Astrocyte (in vitro differentiated cells and primary cell): ENCODE measurements around the gene DNAJC19. TPM values are rescaled to one million over a fixed set of nuclear protein-coding genes. Genes with fewer than 3 reads are reported as not detected.
"Not testable (repeated sequence)": the region's sequence is repeated elsewhere in the genome, so short reads cannot be mapped to it uniquely, and the experiment has no call there.

ENCODE experiments used
- DNase-seq: peaks from one replicate; pipeline ENCODE4 v3.0.0-alpha.2; 2010; ENCODE audit warnings: low read depth
- FAIRE-seq: peaks from 2 replicates; lab custom pipeline; 2011; peaks lifted over from hg19 to GRCh38; lab: Jason Lieb, UNC
- H2AFZ ChIP-seq: 2 replicates; pipeline ENCODE4 v1.6.0; 2012; ENCODE audit warnings: low read depth, low read length, inconsistent platforms
- H3K27ac ChIP-seq: 2 replicates; pipeline ENCODE4 v1.5.1; 2011; ENCODE audit warnings: low read depth, low read length, inconsistent platforms
- H3K27me3 ChIP-seq: 2 replicates; pipeline ENCODE4 v1.6.0; 2011; ENCODE audit warnings: low read length, inconsistent platforms; ENCODE audit not compliant: insufficient read depth
- H3K36me3 ChIP-seq: 2 replicates; pipeline ENCODE4 v1.5.1; 2011; ENCODE audit warnings: low read length, inconsistent platforms; ENCODE audit not compliant: insufficient read depth
- H3K4me1 ChIP-seq: 2 replicates; pipeline ENCODE4 v1.5.1; 2011; ENCODE audit warnings: low read length, inconsistent platforms; ENCODE audit not compliant: insufficient read depth
- H3K4me2 ChIP-seq: 2 replicates; pipeline ENCODE4 v1.6.0; 2012; ENCODE audit warnings: low read length, inconsistent platforms
- H3K4me3 ChIP-seq: 2 replicates; pipeline ENCODE4 v1.5.1; 2011; ENCODE audit warnings: low read depth, mild to moderate bottlenecking, low read length, inconsistent platforms; ENCODE audit not compliant: insufficient read depth
- H3K79me2 ChIP-seq: 2 replicates; pipeline ENCODE4 v1.6.0; 2012; ENCODE audit warnings: mild to moderate bottlenecking, low read length, inconsistent platforms; ENCODE audit not compliant: insufficient read depth
- H3K9ac ChIP-seq: 2 replicates; pipeline ENCODE4 v1.6.0; 2012; ENCODE audit warnings: mild to moderate bottlenecking, low read length, inconsistent platforms
- H3K9me3 ChIP-seq: 2 replicates; pipeline ENCODE4 v1.5.1; 2012; ENCODE audit warnings: low read depth, mild to moderate bottlenecking, low read length, inconsistent platforms; ENCODE audit not compliant: insufficient read depth
- H4K20me1 ChIP-seq: 2 replicates; pipeline ENCODE4 v1.6.0; 2012; ENCODE audit warnings: low read length, inconsistent platforms; ENCODE audit not compliant: insufficient read depth
- H3K27ac Mint-ChIP-seq: one replicate; pipeline ENCODE4 v1.8.0; 2021; ENCODE audit warnings: mild to moderate bottlenecking, mixed read lengths; ENCODE audit not compliant: unreplicated experiment
- H3K27me3 Mint-ChIP-seq: one replicate; pipeline ENCODE4 v1.8.0; 2021; ENCODE audit warnings: low read depth, mixed read lengths; ENCODE audit not compliant: unreplicated experiment
- H3K36me3 Mint-ChIP-seq: one replicate; pipeline ENCODE4 v1.8.0; 2021; ENCODE audit warnings: low read depth, mixed read lengths; ENCODE audit not compliant: unreplicated experiment
- H3K4me1 Mint-ChIP-seq: one replicate; pipeline ENCODE4 v1.8.0; 2021; ENCODE audit warnings: low read depth, mixed read lengths; ENCODE audit not compliant: unreplicated experiment
- H3K4me3 Mint-ChIP-seq: one replicate; pipeline ENCODE4 v1.8.0; 2021; ENCODE audit warnings: mild to moderate bottlenecking, moderate library complexity, mixed read lengths; ENCODE audit not compliant: unreplicated experiment
- H3K9me3 Mint-ChIP-seq: one replicate; pipeline ENCODE4 v1.8.0; 2021; ENCODE audit warnings: mild to moderate bottlenecking, mixed read lengths; ENCODE audit not compliant: unreplicated experiment
- EZH2 ChIP-seq: IDR thresholded peaks from 2 replicates; pipeline ENCODE4 v1.6.1; 2012; ENCODE audit warnings: mild to moderate bottlenecking, low read length, inconsistent platforms; ENCODE audit not compliant: insufficient read depth
- total RNA-seq: library from RNA; stranded (reverse); gene quantifications from 2 replicates; pipeline ENCODE4 v1.2.1, GENCODE V29; 2021
- TF ChIP-seq, protein P1 (sequence below): IDR thresholded peaks from 2 replicates; pipeline ENCODE4 v1.5.1; 2011; ENCODE audit warnings: low read depth, mild to moderate bottlenecking, inconsistent platforms, low read length, moderate library complexity; ENCODE audit not compliant: insufficient read depth

The DNAJC19 gene
- total RNA-seq, 1 donor from 2014 or later = 46.7 TPM

GRCh38 chr3:180987344-180987743 is 2.2 kb downstream of the DNAJC19 start:
- H3K27ac Mint-ChIP-seq = peak overlapping the region; percentile 11
- DNase-seq (no peak), FAIRE-seq (no peak)
- H3K27me3 Mint-ChIP-seq = no peaks in the 10 kb centered on the region
- Histone ChIP-seq H3K4me3 (no peak overlapping the region), H3K9me3 (no peaks in the 10 kb centered on the region), H2AFZ (no peak overlapping the region), H3K79me2 (peaks cover 15% of the 10 kb centered on the region), H3K27me3 (no peaks in the 10 kb centered on the region), H3K4me1 (no peaks in the 10 kb centered on the region), H3K36me3 (peaks cover 3% of the 10 kb centered on the region), H3K4me2 (no peak overlapping the region), H3K27ac (no peak overlapping the region), H4K20me1 (no peaks in the 10 kb centered on the region), H3K9ac (no peak overlapping the region)
- H3K4me3 Mint-ChIP-seq = no peak overlapping the region
- no peaks in the 10 kb centered on the region for H3K9me3 Mint-ChIP-seq
- H3K36me3 Mint-ChIP-seq = peaks cover 2% of the 10 kb centered on the region
- TF ChIP-seq EZH2 = no peak
- TF ChIP-seq, protein P1, sequence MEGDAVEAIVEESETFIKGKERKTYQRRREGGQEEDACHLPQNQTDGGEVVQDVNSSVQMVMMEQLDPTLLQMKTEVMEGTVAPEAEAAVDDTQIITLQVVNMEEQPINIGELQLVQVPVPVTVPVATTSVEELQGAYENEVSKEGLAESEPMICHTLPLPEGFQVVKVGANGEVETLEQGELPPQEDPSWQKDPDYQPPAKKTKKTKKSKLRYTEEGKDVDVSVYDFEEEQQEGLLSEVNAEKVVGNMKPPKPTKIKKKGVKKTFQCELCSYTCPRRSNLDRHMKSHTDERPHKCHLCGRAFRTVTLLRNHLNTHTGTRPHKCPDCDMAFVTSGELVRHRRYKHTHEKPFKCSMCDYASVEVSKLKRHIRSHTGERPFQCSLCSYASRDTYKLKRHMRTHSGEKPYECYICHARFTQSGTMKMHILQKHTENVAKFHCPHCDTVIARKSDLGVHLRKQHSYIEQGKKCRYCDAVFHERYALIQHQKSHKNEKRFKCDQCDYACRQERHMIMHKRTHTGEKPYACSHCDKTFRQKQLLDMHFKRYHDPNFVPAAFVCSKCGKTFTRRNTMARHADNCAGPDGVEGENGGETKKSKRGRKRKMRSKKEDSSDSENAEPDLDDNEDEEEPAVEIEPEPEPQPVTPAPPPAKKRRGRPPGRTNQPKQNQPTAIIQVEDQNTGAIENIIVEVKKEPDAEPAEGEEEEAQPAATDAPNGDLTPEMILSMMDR = no peak
- H3K4me1 Mint-ChIP-seq = no peaks in the 10 kb centered on the region

DNA sequence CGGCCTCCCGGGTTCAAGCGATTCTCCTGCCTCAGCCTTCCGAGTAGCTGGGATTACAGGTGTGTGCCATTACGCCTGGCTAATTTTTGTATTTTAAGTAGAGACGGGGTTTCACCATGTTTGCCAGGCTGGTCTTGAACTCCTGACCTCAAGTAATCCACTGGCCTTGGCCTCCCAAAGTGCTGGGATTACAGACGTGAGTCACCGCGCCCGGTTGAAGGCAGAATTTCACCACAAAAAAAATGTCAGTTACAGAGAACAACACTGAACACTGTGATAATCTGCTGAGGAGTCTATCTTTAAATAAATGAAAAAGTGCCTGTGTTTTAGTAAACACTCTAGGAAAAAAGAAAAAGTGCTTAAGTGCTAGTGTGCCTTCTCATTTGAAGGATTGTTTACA is 3.2 kb downstream of the DNAJC19 start:
- not testable (repeated sequence) for FAIRE-seq, H3K9ac ChIP-seq, H3K9me3 Mint-ChIP-seq, H3K27ac ChIP-seq, H4K20me1 ChIP-seq, H2AFZ ChIP-seq, H3K27me3 ChIP-seq, H3K36me3 ChIP-seq, H3K9me3 ChIP-seq, H3K4me3 ChIP-seq, H3K36me3 Mint-ChIP-seq, H3K4me1 ChIP-seq, H3K4me1 Mint-ChIP-seq, H3K27me3 Mint-ChIP-seq, DNase-seq, H3K4me2 ChIP-seq, H3K4me3 Mint-ChIP-seq
- H3K27ac Mint-ChIP-seq = peak overlapping the region; percentile 6
- peaks cover 15% of the 10 kb centered on the region for H3K79me2 ChIP-seq

DNA sequence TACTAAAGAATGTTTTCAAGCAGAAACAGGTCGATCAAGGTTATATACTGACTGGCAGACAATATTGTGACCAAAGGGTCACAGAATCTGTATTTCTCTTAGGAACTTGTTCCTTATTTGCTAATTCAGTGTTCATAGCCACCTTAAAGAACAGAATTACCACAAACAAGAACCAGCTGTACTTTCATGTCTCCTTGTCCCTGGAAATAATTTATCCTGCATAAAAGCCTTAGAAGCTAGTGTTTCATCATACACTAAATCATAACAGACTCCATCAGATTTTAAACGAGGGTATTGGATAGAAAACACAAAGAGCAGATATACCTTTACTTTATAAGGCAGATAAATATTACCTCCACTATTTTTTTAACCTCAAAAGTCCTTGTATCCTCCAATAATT is 6.4 kb downstream of the DNAJC19 start:
- no peak overlapping the region for H3K4me3 ChIP-seq
- H3K9me3 Mint-ChIP-seq = no peaks in the 10 kb centered on the region
- no peak overlapping the region for H3K4me3 Mint-ChIP-seq
- no peak overlapping the region for H3K4me2 ChIP-seq
- no peaks in the 10 kb centered on the region for H3K9me3 ChIP-seq
- H4K20me1 ChIP-seq = no peaks in the 10 kb centered on the region
- H3K4me1 ChIP-seq = no peaks in the 10 kb centered on the region
- H3K27me3 Mint-ChIP-seq = no peaks in the 10 kb centered on the region
- H2AFZ ChIP-seq = no peak overlapping the region
- no peak overlapping the region for H3K27ac ChIP-seq
- H3K36me3 ChIP-seq = peaks cover 7% of the 10 kb centered on the region
- FAIRE-seq (no peak), DNase-seq (no peak)
- H3K9ac ChIP-seq = no peak overlapping the region
- no peak overlapping the region for H3K27ac Mint-ChIP-seq
- H3K79me2 ChIP-seq = peaks cover 5% of the 10 kb centered on the region
- H3K27me3 ChIP-seq = no peaks in the 10 kb centered on the region
- peaks cover 2% of the 10 kb centered on the region for H3K36me3 Mint-ChIP-seq
- TF ChIP-seq, protein P1 = no peak
- peaks cover 7% of the 10 kb centered on the region for H3K4me1 Mint-ChIP-seq
